ENCODE data around the gene RIC1.

The RIC1 gene

GRCh38 chr9:5596173-5596572 is 32.7 kb upstream of the RIC1 start:
- no peak overlapping the region for H3K4me3 ChIP-seq (ENCODE audit: low read length in 2 of 2)
- no peak overlapping the region for H3K27ac ChIP-seq (ENCODE audit: low read length)
- H3K9me3 ChIP-seq (ENCODE audit: control insufficient read depth in 2 of 2, low read length in 2 of 2) = no peaks in the 10 kb centered on the region
- no peaks in the 10 kb centered on the region for H3K36me3 ChIP-seq (ENCODE audit: control insufficient read depth in 2 of 2, insufficient read depth in 2 of 2, low read length in 2 of 2)
- no peaks in the 10 kb centered on the region for H3K27me3 ChIP-seq (ENCODE audit: control insufficient read depth in 1 of 2, insufficient read depth in 2 of 2, low read length in 2 of 2)
- H3K4me1 ChIP-seq (ENCODE audit: control insufficient read depth, insufficient read depth, low read length) = no peaks in the 10 kb centered on the region
- no peak overlapping the region for H3K9ac ChIP-seq (ENCODE audit: low read length in 2 of 2)

- Histone ChIP-seq H3K9ac (ENCODE audit: low read length in 2 of 2) (peak overlapping the region; percentile 2 to 8), H3K4me3 (ENCODE audit: low read length in 2 of 2) (peak overlapping the region; percentile 1 to 52)
These were observed 20.3 kb upstream of the RIC1 start for GRCh38 chr9:5608298-5609225.

DNA sequence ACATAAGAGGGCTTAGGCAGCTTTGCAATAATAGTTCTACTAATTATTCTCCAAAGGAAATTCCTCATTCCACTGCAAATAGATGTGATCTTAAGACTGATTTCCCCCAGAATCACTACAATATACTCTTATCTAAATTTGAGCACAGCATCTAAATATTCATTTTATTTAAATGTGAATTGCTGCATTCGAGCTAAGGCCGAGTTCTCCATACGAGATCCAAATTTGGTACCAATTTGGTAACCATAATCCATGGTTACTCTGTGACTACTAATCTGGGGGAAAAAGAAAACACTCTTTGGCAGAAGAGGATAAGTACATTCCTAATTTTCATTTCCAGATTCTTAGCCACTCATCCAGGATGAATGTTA is 19.7 kb upstream of the RIC1 start:
- Histone ChIP-seq H3K27ac (ENCODE audit: low read length) (no peak overlapping the region), H3K4me1 (ENCODE audit: control insufficient read depth, insufficient read depth, low read length) (no peaks in the 10 kb centered on the region), H3K36me3 (ENCODE audit: control insufficient read depth in 2 of 2, insufficient read depth in 2 of 2, low read length in 2 of 2) (no peaks in the 10 kb centered on the region), H3K27me3 (ENCODE audit: control insufficient read depth in 1 of 2, insufficient read depth in 2 of 2, low read length in 2 of 2) (no peaks in the 10 kb centered on the region), H3K4me3 (ENCODE audit: low read length in 2 of 2) (peak overlapping the region in 1 of 2 donors; percentile 52), H3K9me3 (ENCODE audit: control insufficient read depth in 2 of 2, low read length in 2 of 2) (no peaks in the 10 kb centered on the region), H3K9ac (ENCODE audit: low read length in 2 of 2) (no peak overlapping the region)

More at GRCh38 chr9:5608298-5609225, 20.3 kb upstream of the RIC1 start:
- Histone ChIP-seq H3K36me3 (ENCODE audit: control insufficient read depth in 2 of 2, insufficient read depth in 2 of 2, low read length in 2 of 2) (no peaks in the 10 kb centered on the region), H3K9me3 (ENCODE audit: control insufficient read depth in 2 of 2, low read length in 2 of 2) (no peaks in the 10 kb centered on the region), H3K27ac (ENCODE audit: low read length) (no peak overlapping the region), H3K4me1 (ENCODE audit: control insufficient read depth, insufficient read depth, low read length) (no peaks in the 10 kb centered on the region), H3K27me3 (ENCODE audit: control insufficient read depth in 1 of 2, insufficient read depth in 2 of 2, low read length in 2 of 2) (no peaks in the 10 kb centered on the region)

GRCh38 chr9:5610491-5610890 is 18.4 kb upstream of the RIC1 start:
- Histone ChIP-seq H3K4me3 (ENCODE audit: low read length in 2 of 2) (no peak overlapping the region), H3K9me3 (ENCODE audit: control insufficient read depth in 2 of 2, low read length in 2 of 2) (no peaks in the 10 kb centered on the region), H3K4me1 (ENCODE audit: control insufficient read depth, insufficient read depth, low read length) (no peaks in the 10 kb centered on the region), H3K27ac (ENCODE audit: low read length) (no peak overlapping the region), H3K36me3 (ENCODE audit: control insufficient read depth in 2 of 2, insufficient read depth in 2 of 2, low read length in 2 of 2) (no peaks in the 10 kb centered on the region), H3K9ac (ENCODE audit: low read length in 2 of 2) (no peak overlapping the region), H3K27me3 (ENCODE audit: control insufficient read depth in 1 of 2, insufficient read depth in 2 of 2, low read length in 2 of 2) (no peaks in the 10 kb centered on the region)

DNA sequence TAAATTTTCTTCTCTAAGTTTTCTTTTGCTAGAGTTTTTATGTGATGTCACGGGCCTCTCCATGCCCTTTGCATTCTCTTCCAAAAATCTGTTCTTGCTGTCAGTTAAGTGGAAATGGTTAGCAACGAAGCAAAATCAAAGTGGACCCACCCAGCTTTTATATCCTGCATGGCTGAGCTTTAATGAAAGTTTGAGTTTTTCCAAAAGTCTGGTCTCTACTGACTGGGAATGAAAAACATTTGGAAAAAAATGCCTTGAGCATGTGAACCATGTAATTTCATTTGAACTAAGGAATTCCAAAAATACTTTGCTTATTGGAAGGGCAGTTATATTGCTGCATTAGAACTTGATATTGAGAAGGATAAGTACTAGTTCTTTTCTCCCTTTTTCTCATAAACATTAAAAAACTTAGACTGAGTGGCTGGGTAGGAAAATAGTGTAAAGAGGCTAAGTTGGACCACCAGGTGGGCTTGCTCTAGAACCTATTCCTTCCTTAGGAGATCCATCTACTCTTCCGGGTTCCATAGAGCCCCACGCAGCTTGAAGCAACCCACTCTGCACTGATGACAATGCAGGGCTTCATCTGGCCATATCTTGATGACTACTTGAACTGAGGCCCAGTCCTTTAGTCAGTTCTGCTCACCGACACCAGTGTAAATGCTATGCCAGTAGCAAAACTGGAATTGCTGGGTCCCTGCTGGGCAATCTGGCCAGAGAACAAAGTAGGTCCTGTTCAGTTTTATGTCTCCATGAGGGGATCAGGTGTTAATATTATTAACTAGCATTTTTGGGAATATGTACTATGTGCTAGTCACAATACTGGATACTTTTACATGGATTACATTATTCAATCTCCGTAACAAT is 17.4 kb upstream of the RIC1 start:
- Histone ChIP-seq H3K27me3 (ENCODE audit: control insufficient read depth in 1 of 2, insufficient read depth in 2 of 2, low read length in 2 of 2) (no peaks in the 10 kb centered on the region), H3K9ac (ENCODE audit: low read length in 2 of 2) (no peak overlapping the region), H3K36me3 (ENCODE audit: control insufficient read depth in 2 of 2, insufficient read depth in 2 of 2, low read length in 2 of 2) (no peaks in the 10 kb centered on the region), H3K4me3 (ENCODE audit: low read length in 2 of 2) (no peak overlapping the region), H3K4me1 (ENCODE audit: control insufficient read depth, insufficient read depth, low read length) (no peaks in the 10 kb centered on the region), H3K9me3 (ENCODE audit: control insufficient read depth in 2 of 2, low read length in 2 of 2) (no peaks in the 10 kb centered on the region), H3K27ac (ENCODE audit: low read length) (no peak overlapping the region)

- H3K36me3 ChIP-seq (ENCODE audit: control insufficient read depth in 2 of 2, insufficient read depth in 2 of 2, low read length in 2 of 2) = no peaks in the 10 kb centered on the region
- no peak overlapping the region for H3K9ac ChIP-seq (ENCODE audit: low read length in 2 of 2)
- H3K4me1 ChIP-seq (ENCODE audit: control insufficient read depth, insufficient read depth, low read length) = no peaks in the 10 kb centered on the region
- H3K9me3 ChIP-seq (ENCODE audit: control insufficient read depth in 2 of 2, low read length in 2 of 2) = no peaks in the 10 kb centered on the region
- no peak overlapping the region for H3K27ac ChIP-seq (ENCODE audit: low read length)
- no peak overlapping the region for H3K4me3 ChIP-seq (ENCODE audit: low read length in 2 of 2)
- H3K27me3 ChIP-seq (ENCODE audit: control insufficient read depth in 1 of 2, insufficient read depth in 2 of 2, low read length in 2 of 2) = no peaks in the 10 kb centered on the region
These were observed 16.7 kb upstream of the RIC1 start for GRCh38 chr9:5612185-5612530.

DNA sequence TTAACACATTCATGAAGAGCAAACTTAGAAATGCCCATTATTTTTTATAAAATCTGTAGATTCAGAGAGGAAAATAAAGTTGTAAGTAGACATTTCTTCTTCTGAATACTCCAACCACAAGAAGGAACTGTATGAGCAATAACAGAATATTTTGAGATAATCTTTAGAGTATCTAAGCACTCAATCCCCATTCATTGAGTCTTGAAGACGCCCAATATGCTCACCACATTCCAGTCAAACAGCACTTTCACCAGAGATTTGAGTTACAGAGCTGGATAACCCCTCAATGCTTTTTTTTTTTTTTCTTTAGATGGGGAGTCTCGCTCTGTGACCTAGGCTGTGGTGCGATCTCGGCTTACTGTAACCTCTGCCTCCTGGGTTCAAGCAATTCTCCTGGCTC is 14.7 kb upstream of the RIC1 start:
- Histone ChIP-seq H3K9me3 (ENCODE audit: control insufficient read depth in 2 of 2, low read length in 2 of 2) (no peaks in the 10 kb centered on the region), H3K9ac (ENCODE audit: low read length in 2 of 2) (no peak overlapping the region), H3K4me1 (ENCODE audit: control insufficient read depth, insufficient read depth, low read length) (no peaks in the 10 kb centered on the region), H3K36me3 (ENCODE audit: control insufficient read depth in 2 of 2, insufficient read depth in 2 of 2, low read length in 2 of 2) (no peaks in the 10 kb centered on the region), H3K27ac (ENCODE audit: low read length) (no peak overlapping the region), H3K4me3 (ENCODE audit: low read length in 2 of 2) (no peak overlapping the region), H3K27me3 (ENCODE audit: control insufficient read depth in 1 of 2, insufficient read depth in 2 of 2, low read length in 2 of 2) (no peaks in the 10 kb centered on the region)

- Histone ChIP-seq H3K36me3 (ENCODE audit: control insufficient read depth in 2 of 2, insufficient read depth in 2 of 2, low read length in 2 of 2) (no peaks in the 10 kb centered on the region), H3K9me3 (ENCODE audit: control insufficient read depth in 2 of 2, low read length in 2 of 2) (no peaks in the 10 kb centered on the region), H3K27ac (ENCODE audit: low read length) (no peak overlapping the region), H3K4me3 (ENCODE audit: low read length in 2 of 2) (no peak overlapping the region), H3K27me3 (ENCODE audit: control insufficient read depth in 1 of 2, insufficient read depth in 2 of 2, low read length in 2 of 2) (no peaks in the 10 kb centered on the region), H3K4me1 (ENCODE audit: control insufficient read depth, insufficient read depth, low read length) (no peaks in the 10 kb centered on the region), H3K9ac (ENCODE audit: low read length in 2 of 2) (no peak overlapping the region)
These were observed 13.9 kb upstream of the RIC1 start for GRCh38 chr9:5614985-5615384.

DNA sequence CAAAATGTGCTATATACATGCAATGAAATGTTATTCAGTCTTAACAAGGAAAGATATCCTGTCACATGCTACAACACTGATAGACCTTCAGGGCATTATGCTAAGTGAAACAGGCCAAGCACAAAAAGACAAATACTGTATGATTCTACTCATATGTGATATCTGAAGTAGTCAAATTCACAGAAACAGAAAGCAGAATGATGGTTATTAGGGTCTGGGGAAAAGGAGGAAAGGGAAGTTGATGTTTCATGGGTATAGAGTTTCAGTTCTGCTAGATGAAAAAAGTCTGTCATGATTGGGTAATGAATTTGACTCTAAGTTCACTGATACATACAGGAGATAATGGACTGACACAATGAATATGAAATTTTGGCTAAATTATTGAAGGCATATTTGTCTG is 11.2 kb upstream of the RIC1 start:
- Histone ChIP-seq H3K27ac (ENCODE audit: low read length) (no peak overlapping the region), H3K9me3 (ENCODE audit: control insufficient read depth in 2 of 2, low read length in 2 of 2) (no peaks in the 10 kb centered on the region), H3K27me3 (ENCODE audit: control insufficient read depth in 1 of 2, insufficient read depth in 2 of 2, low read length in 2 of 2) (no peaks in the 10 kb centered on the region), H3K4me1 (ENCODE audit: control insufficient read depth, insufficient read depth, low read length) (no peaks in the 10 kb centered on the region), H3K36me3 (ENCODE audit: control insufficient read depth in 2 of 2, insufficient read depth in 2 of 2, low read length in 2 of 2) (no peaks in the 10 kb centered on the region), H3K4me3 (ENCODE audit: low read length in 2 of 2) (no peak overlapping the region), H3K9ac (ENCODE audit: low read length in 2 of 2) (no peak overlapping the region)

DNA sequence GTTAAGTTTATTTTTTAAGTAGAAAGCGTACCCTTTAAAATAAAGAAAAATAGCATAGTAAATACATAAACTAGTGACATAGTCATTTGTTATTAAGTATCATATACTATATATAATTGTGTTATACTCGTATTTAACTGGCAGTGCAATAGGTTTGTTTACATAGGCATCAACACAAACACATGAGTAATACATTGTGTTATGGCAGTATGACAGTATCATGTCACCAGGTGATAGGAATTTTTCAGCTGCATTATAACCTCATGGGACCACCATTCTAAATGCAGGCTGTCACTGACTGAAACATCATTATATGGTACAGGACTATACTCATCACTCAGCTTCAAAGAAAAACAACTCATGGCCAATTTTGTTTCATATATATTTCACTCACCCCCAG is 8.4 kb upstream of the RIC1 start:
- H3K9ac ChIP-seq (ENCODE audit: low read length in 2 of 2) = no peak overlapping the region
- H3K4me1 ChIP-seq (ENCODE audit: control insufficient read depth, insufficient read depth, low read length) = no peaks in the 10 kb centered on the region
- H3K9me3 ChIP-seq (ENCODE audit: control insufficient read depth in 2 of 2, low read length in 2 of 2) = no peaks in the 10 kb centered on the region
- no peak overlapping the region for H3K27ac ChIP-seq (ENCODE audit: low read length)
- H3K36me3 ChIP-seq (ENCODE audit: control insufficient read depth in 2 of 2, insufficient read depth in 2 of 2, low read length in 2 of 2) = no peaks in the 10 kb centered on the region
- H3K27me3 ChIP-seq (ENCODE audit: control insufficient read depth in 1 of 2, insufficient read depth in 2 of 2, low read length in 2 of 2) = no peaks in the 10 kb centered on the region
- H3K4me3 ChIP-seq (ENCODE audit: low read length in 2 of 2) = no peak overlapping the region

DNA sequence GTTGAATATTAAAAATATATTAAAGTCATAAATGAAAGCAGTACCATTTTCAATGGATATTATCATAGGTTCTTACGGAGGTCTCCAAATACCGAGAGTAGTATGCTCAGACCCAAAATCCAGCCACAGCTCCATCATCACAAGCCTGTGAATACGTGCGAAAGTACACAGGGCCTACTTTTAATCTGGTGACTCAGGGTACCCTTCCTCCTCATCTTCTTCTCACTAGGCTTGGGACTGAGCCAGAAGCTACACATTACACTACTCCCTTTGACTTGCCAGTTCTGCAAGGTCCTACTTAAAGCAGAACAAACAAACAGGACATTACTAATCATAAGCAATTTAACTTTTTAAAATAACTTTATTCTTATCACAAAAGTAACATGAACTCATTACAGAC is 7.6 kb upstream of the RIC1 start:
- no peaks in the 10 kb centered on the region for H3K9me3 ChIP-seq (ENCODE audit: control insufficient read depth in 2 of 2, low read length in 2 of 2)
- no peak overlapping the region for H3K27ac ChIP-seq (ENCODE audit: low read length)
- H3K9ac ChIP-seq (ENCODE audit: low read length in 2 of 2) = no peak overlapping the region
- no peaks in the 10 kb centered on the region for H3K4me1 ChIP-seq (ENCODE audit: control insufficient read depth, insufficient read depth, low read length)
- H3K36me3 ChIP-seq (ENCODE audit: control insufficient read depth in 2 of 2, insufficient read depth in 2 of 2, low read length in 2 of 2) = no peaks in the 10 kb centered on the region
- H3K27me3 ChIP-seq (ENCODE audit: control insufficient read depth in 1 of 2, insufficient read depth in 2 of 2, low read length in 2 of 2) = no peaks in the 10 kb centered on the region
- H3K4me3 ChIP-seq (ENCODE audit: low read length in 2 of 2) = no peak overlapping the region

All from stomach smooth muscle (tissue), 2 donors.